Urothelium cell line (cell line): ENCODE measurements around the gene AARS2.
"Not testable (repeated sequence)": the region's sequence is repeated elsewhere in the genome, so short reads cannot be mapped to it uniquely, and the experiment has no call there.

Experiments
- DNase-seq: peaks from one replicate; pipeline ENCODE4 v3.0.0; 2011; ENCODE audit warnings: low spot score, mixed read lengths
- FAIRE-seq: peaks from 2 replicates; lab custom pipeline; 2011; peaks lifted over from hg19 to GRCh38; lab: Jason Lieb, UNC

Gene AARS2

GRCh38 chr6:44312901-44313788 lies at the start of gene AARS2:
TSS of gene AARS2 (minus strand) at chr6:44313347. CDS start at chr6:44313323, 24 bp downstream.
- FAIRE-seq = peak; percentile 61

DNA sequence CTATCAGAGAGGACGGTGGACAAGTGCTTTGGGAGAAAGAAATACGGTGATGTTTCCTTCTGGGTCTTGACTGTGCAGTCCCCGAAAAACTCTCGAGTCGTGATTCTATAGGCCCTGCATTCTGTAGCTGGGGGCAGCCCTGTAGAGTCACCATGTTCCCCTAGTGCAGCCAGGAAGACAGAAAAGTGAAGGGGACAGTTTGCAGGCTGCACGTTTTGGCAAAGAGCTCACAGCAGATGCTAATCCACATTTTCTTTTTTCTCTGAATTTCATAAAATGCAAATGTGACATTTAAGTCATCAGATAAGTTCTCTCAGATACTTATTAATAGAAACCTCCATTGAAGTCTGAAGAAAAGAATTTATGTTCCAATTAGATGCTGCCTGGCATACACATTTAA lies 48.8 kb upstream of the AARS2 start:
- FAIRE-seq = no peak
- no peak for DNase-seq

More at GRCh38 chr6:44312901-44313788, at the start of gene AARS2:
- DNase-seq = peak; percentile 92

- DNase-seq = no peak
- no peak for FAIRE-seq
These were observed 46.8 kb upstream of the AARS2 start for GRCh38 chr6:44359973-44360372.

- FAIRE-seq (no peak), DNase-seq (no peak)
These were observed 43.3 kb upstream of the AARS2 start for GRCh38 chr6:44356487-44356886.

DNA sequence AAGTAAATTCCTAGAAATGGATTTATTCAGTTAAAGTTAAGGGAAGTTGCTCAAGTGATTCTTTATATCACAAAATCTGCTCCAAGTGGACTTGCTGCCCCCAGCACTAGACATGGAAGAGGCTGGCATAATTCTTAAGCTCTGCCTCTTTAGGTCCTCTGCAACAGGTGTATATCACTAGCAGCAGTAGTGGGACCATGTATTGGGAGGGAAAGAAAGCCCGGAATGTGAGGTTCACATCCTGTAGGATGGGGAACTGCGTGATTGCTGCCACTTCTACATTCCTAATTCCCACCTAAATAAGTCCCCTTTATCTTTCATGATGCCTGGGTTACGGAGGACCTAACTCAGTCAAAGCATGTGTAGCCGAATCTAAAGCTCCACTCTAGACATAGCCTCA lies 42.5 kb upstream of the AARS2 start:
- DNase-seq = no peak
- no peak for FAIRE-seq

DNA sequence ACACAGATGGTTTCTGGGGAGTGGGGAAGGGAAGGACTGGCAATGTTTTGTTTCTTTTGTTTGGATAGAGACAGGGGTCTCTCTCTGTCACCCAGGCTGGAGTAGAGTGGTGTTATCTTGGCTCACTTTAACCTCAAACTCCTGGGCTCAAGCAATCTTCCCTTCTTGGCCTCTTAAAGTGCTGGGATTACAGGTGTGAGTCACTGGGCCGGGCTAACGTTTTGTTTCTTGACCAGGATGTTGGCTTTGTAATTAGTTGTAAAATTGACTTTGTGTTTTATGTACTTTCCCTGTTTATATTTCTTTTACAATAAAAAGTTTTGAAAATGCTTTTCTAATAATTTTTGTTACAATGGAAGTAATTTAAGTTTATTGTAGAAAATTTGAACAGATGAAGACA lies 40.2 kb upstream of the AARS2 start:
- FAIRE-seq = no peak
- DNase-seq = no peak

DNA sequence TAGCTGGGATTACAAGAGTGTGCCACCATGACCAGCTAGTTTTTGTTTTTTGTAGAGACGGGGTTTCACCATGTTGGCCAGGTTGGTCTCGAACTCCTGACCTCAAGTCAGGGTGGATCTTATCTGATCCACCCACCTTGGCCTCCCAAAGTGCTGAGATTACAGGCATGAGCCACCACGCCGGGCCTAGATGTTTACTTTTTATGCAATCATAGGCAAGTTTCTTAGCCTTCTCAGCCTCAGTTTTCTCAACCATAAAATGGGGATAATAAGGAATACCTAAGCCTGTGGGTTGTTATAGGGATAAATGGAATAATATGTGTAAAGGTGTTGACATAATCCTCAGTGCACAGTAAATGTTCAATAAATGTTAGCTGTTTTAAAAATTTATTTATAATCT lies 39.1 kb upstream of the AARS2 start:
- FAIRE-seq = no peak
- DNase-seq = no peak

DNA sequence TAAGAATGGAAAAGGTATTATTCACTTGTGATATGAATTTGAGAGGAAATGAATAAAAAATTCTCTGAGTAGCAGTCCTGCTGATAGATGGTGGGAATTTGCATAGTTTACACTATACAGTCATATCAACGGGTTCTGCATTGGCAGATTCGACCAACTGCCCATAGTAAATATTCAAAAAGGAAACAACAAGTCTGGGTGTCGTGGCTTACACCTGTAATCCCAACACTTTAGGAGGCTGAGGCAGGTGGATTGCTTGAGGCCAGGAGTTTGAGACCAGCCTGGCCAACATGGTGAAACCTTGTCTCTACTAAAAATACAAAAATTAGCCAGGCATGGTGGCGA lies 37.5 kb upstream of the AARS2 start:
- FAIRE-seq, DNase-seq: not testable (repeated sequence)

GRCh38 chr6:44349904-44350649 lies 36.9 kb upstream of the AARS2 start:
- DNase-seq (no peak), FAIRE-seq (no peak)

GRCh38 chr6:44346818-44347217 lies 33.7 kb upstream of the AARS2 start:
- not testable (repeated sequence) for DNase-seq, FAIRE-seq

GRCh38 chr6:44342489-44342888 lies 29.3 kb upstream of the AARS2 start, which contains the start of gene SPATS1:
TSS of gene SPATS1 (plus strand) at chr6:44342650. CDS start at chr6:44343096, 446 bp downstream.
- FAIRE-seq (no peak), DNase-seq (no peak)

DNA sequence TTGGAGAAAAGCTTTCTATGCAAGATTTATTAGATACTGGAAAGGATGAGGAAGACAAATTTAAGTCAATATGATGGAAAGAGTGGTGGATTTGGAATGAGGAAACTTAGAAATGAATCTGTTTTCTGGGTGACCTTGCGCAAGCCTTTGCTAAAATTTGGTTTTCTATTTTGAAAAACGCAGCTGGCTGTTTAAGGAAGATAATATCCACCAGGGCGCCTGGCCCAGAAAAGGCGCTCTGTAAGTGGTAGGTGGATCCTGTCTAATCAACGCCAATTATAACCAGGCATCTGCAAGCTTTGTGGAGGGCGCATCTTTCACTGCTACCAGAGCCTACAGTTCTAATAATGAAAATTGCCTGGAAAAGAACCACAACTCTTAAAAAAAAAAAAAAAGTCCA lies 28.9 kb upstream of the AARS2 start:
- FAIRE-seq (no peak), DNase-seq (no peak)

- DNase-seq (no peak), FAIRE-seq (no peak)
These were observed 28.1 kb upstream of the AARS2 start for GRCh38 chr6:44341095-44341890.

DNA sequence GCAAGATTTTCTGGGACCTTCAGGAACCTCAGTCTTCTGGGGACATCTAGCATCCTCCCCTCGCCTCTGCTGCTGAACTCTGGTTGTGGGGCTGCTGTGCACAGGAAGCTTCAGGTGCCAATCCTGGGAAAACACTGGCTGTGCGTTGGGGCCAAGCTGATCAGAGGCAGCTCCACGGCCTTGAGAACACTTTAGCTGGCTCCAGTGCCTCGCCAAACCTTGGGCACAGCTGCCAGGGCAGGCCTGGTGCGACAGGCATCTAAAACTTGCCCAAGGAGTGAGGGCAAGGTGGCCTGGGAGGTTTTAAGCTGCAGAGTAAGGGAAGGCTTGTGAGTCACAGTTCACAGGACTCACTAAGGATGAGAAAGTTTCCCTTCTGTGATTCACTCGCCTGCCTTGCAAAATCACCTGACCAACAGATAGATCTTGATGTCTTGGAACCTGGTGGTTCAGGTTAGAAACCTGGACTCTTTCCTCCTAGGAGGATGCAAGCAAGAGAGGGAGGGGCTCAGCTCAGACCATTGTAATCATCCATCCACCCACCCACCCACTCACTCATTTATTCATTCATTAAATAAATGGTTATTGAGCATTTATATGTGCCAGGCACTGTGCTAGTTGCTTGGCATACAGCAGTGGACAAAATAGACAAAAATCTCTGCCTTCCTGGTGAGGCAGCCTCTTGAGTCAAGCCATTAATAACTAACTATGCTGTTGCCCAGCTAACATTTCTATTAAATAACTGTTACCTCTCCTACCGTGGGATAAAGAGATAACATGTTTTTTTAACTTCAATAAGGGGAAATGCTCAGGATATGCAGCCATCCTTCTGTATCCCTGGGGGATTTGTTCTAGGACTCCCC lies 26.8 kb upstream of the AARS2 start:
- no peak for FAIRE-seq

DNA sequence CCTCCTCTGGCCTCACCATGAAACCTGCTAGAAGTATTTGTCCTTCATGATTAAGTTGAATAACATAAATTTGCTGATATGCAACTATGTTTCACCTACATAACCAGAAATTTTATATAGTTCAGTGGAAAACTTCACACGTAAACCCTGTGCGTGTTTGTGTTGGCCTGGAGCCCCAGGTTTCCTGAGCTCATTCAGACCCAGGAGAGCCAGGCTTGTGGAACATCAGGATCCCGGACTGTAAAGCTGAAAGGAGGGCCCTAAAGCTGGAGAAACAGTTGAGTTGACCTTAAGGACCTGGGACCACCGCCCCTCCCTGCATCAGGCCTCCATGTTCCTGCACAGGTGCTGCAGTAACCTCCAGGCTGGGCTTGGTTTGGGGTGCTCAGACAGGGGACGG lies 26.2 kb upstream of the AARS2 start:
- DNase-seq (no peak), FAIRE-seq (no peak)

More for the DNA sequence above, 26.8 kb upstream of the AARS2 start:
- peak; percentile 18 for DNase-seq

DNA sequence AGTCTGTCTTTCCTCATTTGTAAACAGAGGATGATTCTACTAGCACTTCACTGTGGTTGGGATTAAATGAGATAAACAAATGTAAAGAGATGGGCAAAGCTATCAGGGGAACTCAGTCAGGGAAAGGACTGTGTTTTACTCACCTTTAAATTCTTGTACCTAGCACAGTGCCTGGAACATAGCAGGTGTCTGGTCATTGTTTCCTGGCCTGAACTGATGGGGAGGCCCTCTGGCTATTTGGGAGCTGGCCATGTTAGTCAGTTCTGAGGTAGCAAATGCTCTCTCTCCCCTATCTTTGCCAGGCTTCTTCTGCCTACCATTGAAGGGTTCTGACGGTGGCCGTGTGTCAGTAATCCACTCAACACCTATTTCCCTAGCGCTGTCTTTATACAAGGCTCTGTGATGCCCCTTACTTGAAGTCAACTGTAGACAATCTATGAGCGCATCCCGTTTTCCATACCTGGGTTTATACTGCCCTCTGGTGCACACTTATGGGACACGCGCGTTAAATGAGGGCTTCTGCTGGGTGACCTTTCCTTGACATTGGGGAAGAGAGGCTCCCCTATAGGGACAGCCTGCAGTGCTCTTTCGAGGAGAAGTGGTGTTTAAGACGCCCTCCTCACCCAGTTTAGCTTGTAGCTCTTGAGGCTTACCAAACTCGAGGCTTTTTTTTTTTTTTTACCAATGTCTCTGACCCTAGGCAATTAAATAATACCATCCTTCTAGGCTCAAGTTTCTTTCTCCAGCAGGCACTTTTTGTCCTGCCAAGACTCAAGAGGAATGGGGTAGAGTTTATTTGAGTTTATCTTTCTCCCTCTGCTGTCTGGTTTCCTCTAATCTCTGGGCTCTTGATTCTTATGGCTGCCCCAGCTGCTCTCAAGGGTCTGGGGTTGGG lies 25.3 kb upstream of the AARS2 start:
- FAIRE-seq (no peak), DNase-seq (peak; percentile 71)

DNA sequence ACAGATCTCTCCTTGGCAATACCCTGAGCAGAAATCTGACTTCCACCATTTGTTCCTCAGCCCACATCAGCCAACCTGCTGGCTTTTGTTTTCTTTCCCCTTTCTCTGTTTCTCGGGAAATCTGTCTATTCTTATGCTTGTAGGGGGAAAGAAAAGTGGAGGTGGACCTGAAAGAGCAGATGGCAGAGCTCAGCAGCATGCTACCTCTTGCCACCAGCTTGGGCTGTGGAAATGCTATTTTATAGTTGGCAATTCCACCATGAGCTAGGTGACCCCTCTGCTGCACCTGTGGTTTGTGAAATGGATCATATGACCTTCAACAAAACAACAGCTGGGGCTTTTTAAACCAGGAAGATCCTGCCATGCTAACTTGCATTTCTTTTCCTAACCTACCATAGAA lies 22.5 kb upstream of the AARS2 start:
- FAIRE-seq = no peak
- DNase-seq = no peak

GRCh38 chr6:44333942-44334341 lies 20.8 kb upstream of the AARS2 start:
- DNase-seq (no peak), FAIRE-seq (no peak)

- FAIRE-seq (no peak), DNase-seq (no peak)
These were observed 20.2 kb upstream of the AARS2 start for GRCh38 chr6:44333273-44333919.
